ENCODE measurements around the gene RARB. TPM values are rescaled to one million over a fixed set of nuclear protein-coding genes. Genes with fewer than 3 reads are reported as not detected.

Gene RARB
- total and polyA plus RNA-seq, 2 donors (not counting 3 experiments of a cell fraction or from before 2014, with no cell fraction given), result 15.3 to 23.4 TPM

DNA sequence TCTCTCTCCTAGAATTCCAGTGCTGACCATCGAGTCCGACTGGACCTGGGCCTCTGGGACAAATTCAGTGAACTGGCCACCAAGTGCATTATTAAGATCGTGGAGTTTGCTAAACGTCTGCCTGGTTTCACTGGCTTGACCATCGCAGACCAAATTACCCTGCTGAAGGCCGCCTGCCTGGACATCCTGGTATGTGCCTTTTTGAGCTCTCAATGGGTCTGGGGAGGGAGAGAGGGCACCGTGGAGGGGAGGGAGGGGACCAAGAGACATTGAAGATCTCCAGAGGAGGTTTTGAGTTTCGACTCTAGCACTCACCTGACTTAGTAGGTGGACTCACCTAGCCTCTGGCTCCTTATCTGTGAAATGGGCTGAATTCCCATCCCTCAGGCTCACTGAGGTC lies 152.5 kb downstream of the RARB start:
- intact Hi-C loops (cut with micrococcal nuclease), result no loop called here
- CTCF ChIA-PET, result interaction anchor here (2.9 kb wide), 1 partner anchor 13 kb away, joined by 12 read pairs; no protein-coding TSS in a partner anchor
- no peak overlapping the region for H3K27ac ChIP-seq (ENCODE audit: insufficient read depth, low read depth, low read length)
- dilution Hi-C loops (cut with MboI; ENCODE audit: extremely low pct_ligation_motif_present, low sequenced_read_pairs), result no loop called here
- no peak for DNase-seq (ENCODE audit: low read depth, low spot score)
- H3K4me3 ChIP-seq (replicated peaks in 1 of 3; ENCODE audit: insufficient read depth in 1 of 3, low read depth in 1 of 3, low read length in 3 of 3), result no peak overlapping the region
- FAIRE-seq, result no peak
- no peaks in the 10 kb centered on the region for H3K79me2 ChIP-seq (ENCODE audit: control insufficient read depth, insufficient read depth, low read length)
- TF ChIP-seq JUN (IDR thresholded peaks at IDR 0.05; ENCODE audit: borderline replicate concordance, insufficient read depth, insufficient read length, low read depth) (no peak), EZH2 (IDR thresholded peaks at IDR 0.05; ENCODE audit: borderline replicate concordance, low read depth, low read length, severe bottlenecking) (no peak), POLR2AphosphoS5 (IDR thresholded peaks at IDR 0.05; ENCODE audit: insufficient read depth, low read depth, low read length) (no peak), FOS (IDR thresholded peaks at IDR 0.05; ENCODE audit: borderline replicate concordance, insufficient read depth, low read length) (no peak), GATA2 (IDR thresholded peaks at IDR 0.05; ENCODE audit: insufficient read depth, insufficient read length, low read depth, low read length) (no peak), POLR2A (IDR thresholded peaks at IDR 0.05; ENCODE audit: low read depth, low read length) (no peak), MYC (IDR thresholded peaks at IDR 0.05; ENCODE audit: low read depth, low read length) (no peak)
- TF ChIP-seq, protein P1, sequence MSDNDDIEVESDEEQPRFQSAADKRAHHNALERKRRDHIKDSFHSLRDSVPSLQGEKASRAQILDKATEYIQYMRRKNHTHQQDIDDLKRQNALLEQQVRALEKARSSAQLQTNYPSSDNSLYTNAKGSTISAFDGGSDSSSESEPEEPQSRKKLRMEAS (IDR thresholded peaks at IDR 0.05; ENCODE audit: insufficient read depth, insufficient read length), result no peak
- TF ChIP-seq, protein P2, sequence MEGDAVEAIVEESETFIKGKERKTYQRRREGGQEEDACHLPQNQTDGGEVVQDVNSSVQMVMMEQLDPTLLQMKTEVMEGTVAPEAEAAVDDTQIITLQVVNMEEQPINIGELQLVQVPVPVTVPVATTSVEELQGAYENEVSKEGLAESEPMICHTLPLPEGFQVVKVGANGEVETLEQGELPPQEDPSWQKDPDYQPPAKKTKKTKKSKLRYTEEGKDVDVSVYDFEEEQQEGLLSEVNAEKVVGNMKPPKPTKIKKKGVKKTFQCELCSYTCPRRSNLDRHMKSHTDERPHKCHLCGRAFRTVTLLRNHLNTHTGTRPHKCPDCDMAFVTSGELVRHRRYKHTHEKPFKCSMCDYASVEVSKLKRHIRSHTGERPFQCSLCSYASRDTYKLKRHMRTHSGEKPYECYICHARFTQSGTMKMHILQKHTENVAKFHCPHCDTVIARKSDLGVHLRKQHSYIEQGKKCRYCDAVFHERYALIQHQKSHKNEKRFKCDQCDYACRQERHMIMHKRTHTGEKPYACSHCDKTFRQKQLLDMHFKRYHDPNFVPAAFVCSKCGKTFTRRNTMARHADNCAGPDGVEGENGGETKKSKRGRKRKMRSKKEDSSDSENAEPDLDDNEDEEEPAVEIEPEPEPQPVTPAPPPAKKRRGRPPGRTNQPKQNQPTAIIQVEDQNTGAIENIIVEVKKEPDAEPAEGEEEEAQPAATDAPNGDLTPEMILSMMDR (IDR thresholded peaks at IDR 0.05; ENCODE audit: extremely low read depth in 1 of 2, insufficient read depth in 1 of 2, low read depth in 1 of 2, low read length in 2 of 2), result no peak
- no peaks in the 10 kb centered on the region for H3K27me3 ChIP-seq (ENCODE audit: control insufficient read depth in 2 of 2, insufficient read depth in 2 of 2, low read length in 2 of 2)
- no TSS peak for BruUV-seq (replicated peaks)
- H3K9me1 ChIP-seq (replicated peaks; ENCODE audit: control insufficient read depth, extremely low read depth, insufficient read depth, low read length), result no peaks in the 10 kb centered on the region
- no peaks in the 10 kb centered on the region for H3K9me3 ChIP-seq (replicated peaks; ENCODE audit: control insufficient read depth, insufficient read depth, low read length)
- H2AFZ ChIP-seq (ENCODE audit: low read depth, low read length), result no peak overlapping the region
- no peaks in the 10 kb centered on the region for H4K20me1 ChIP-seq (replicated peaks; ENCODE audit: control insufficient read depth, extremely low read depth, insufficient read depth, low read length)
- H3K36me3 ChIP-seq (ENCODE audit: control insufficient read depth in 2 of 2, extremely low read depth in 1 of 2, insufficient read depth in 2 of 2, low read length in 2 of 2), result peaks cover 0 to 5% of the 10 kb centered on the region in 2 experiments
- no peak overlapping the region for H3K4me2 ChIP-seq (ENCODE audit: insufficient read depth, low read length)
- peaks cover 13% of the 10 kb centered on the region for H3K4me1 ChIP-seq (ENCODE audit: control insufficient read depth, extremely low read depth, insufficient read depth, low read length)
- H3K9ac ChIP-seq (replicated peaks; ENCODE audit: extremely low read depth, insufficient read depth, low read length), result no peak overlapping the region
- POLR2A ChIA-PET, result no interaction called here
